GM23338 (cell line): ENCODE results near the gene SDHD.

Experiments used
- CREB1 ChIP-seq: fragments of 250-450 bp; sonication (Bioruptor Pico); IDR thresholded peaks from 2 replicates; pipeline ENCODE4 v1.5.0; 2020; ENCODE audit warnings: low read depth, mild to moderate bottlenecking, moderate library complexity
- EZH2 ChIP-seq: fragments of 200-600 bp; sonication (generic); IDR thresholded peaks from one replicate; pipeline ENCODE4 v1.8.0; 2017; ENCODE audit warnings: antibody characterized with exemption, mild to moderate bottlenecking, low read depth; ENCODE audit not compliant: unreplicated experiment
- EZH2phosphoT487 ChIP-seq: fragments of 200-600 bp; sonication (generic); IDR thresholded peaks from one replicate; pipeline ENCODE4 v1.8.1; 2018; ENCODE audit warnings: antibody characterized with exemption; ENCODE audit not compliant: unreplicated experiment
- JUNB ChIP-seq: IDR thresholded peaks from one replicate; pipeline ENCODE4 v1.6.1; 2016; ENCODE audit warnings: antibody characterized with exemption; ENCODE audit not compliant: unreplicated experiment
- NANOG ChIP-seq: IDR thresholded peaks from 2 replicates; pipeline ENCODE4 v1.6.1; 2016; ENCODE audit warnings: antibody characterized with exemption, borderline replicate concordance
- POLR2AphosphoS5 ChIP-seq: IDR thresholded peaks from 2 replicates; pipeline ENCODE4 v1.6.1; 2016; ENCODE audit warnings: antibody characterized with exemption, low read depth
- ZNF114 ChIP-seq: fragments of 250-450 bp; sonication (Bioruptor Pico); IDR thresholded peaks from 2 replicates; pipeline ENCODE4 v1.5.0; 2020; ENCODE audit warnings: mild to moderate bottlenecking, moderate library complexity
- ZNF331 ChIP-seq: fragments of 250-450 bp; sonication (Bioruptor Pico); IDR thresholded peaks from 2 replicates; pipeline ENCODE4 v1.5.0; 2020; ENCODE audit warnings: low read depth, mild to moderate bottlenecking, moderate library complexity
- TF ChIP-seq, protein P1 (sequence below), 2 experiments: fragments of 200-600 bp in 1 of 2; sonication (generic) in 1 of 2; conservative IDR thresholded peaks; 2 replicates each; pipeline versions ENCODE4 v1.5.1 to v1.6.1; 2016 to 2017; ENCODE audit warnings: antibody characterized with exemption in 2 of 2, low read depth in 2 of 2, mild to moderate bottlenecking in 2 of 2, moderate library complexity in 1 of 2
- TF ChIP-seq, protein P2 (sequence below): IDR thresholded peaks from one replicate; pipeline ENCODE4 v1.6.1; 2018; ENCODE audit warnings: antibody characterized with exemption; ENCODE audit not compliant: unreplicated experiment
- TF ChIP-seq, protein P3 (sequence below): IDR thresholded peaks from 2 replicates; pipeline ENCODE4 v1.6.1; 2016; ENCODE audit warnings: antibody characterized with exemption

DNA sequence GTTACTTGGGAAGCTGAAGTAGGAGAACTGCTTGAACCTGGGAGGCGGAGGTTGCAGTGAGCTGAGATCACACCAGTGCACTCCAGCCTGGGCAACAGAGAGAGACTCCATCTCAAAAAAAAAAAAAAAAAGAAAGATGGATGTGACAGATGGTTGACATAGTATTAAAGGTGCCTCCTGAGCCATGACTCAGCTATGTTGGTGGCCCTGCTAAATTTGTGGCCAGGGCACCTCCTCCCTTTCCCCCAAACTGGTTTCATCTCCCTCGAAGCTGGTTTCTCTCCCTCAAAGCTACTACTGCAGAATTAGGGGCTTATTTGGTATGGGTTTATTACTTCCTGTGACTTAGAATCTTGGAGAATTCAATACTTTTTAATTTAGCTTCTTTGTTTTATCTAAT, 31.5 kb downstream of the SDHD start:
- TF ChIP-seq, protein P1, sequence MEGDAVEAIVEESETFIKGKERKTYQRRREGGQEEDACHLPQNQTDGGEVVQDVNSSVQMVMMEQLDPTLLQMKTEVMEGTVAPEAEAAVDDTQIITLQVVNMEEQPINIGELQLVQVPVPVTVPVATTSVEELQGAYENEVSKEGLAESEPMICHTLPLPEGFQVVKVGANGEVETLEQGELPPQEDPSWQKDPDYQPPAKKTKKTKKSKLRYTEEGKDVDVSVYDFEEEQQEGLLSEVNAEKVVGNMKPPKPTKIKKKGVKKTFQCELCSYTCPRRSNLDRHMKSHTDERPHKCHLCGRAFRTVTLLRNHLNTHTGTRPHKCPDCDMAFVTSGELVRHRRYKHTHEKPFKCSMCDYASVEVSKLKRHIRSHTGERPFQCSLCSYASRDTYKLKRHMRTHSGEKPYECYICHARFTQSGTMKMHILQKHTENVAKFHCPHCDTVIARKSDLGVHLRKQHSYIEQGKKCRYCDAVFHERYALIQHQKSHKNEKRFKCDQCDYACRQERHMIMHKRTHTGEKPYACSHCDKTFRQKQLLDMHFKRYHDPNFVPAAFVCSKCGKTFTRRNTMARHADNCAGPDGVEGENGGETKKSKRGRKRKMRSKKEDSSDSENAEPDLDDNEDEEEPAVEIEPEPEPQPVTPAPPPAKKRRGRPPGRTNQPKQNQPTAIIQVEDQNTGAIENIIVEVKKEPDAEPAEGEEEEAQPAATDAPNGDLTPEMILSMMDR (conservative IDR thresholded peaks at IDR 0.05; ENCODE audit: low read depth in 2 of 2): no peak
- TF ChIP-seq EZH2phosphoT487 (no peak), POLR2AphosphoS5 (no peak), EZH2 (no peak), CREB1 (CRISPR knock-in tag) (no peak), ZNF114 (CRISPR knock-in tag) (no peak), NANOG (no peak), JUNB (no peak), ZNF331 (no peak)
- TF ChIP-seq, protein P2, sequence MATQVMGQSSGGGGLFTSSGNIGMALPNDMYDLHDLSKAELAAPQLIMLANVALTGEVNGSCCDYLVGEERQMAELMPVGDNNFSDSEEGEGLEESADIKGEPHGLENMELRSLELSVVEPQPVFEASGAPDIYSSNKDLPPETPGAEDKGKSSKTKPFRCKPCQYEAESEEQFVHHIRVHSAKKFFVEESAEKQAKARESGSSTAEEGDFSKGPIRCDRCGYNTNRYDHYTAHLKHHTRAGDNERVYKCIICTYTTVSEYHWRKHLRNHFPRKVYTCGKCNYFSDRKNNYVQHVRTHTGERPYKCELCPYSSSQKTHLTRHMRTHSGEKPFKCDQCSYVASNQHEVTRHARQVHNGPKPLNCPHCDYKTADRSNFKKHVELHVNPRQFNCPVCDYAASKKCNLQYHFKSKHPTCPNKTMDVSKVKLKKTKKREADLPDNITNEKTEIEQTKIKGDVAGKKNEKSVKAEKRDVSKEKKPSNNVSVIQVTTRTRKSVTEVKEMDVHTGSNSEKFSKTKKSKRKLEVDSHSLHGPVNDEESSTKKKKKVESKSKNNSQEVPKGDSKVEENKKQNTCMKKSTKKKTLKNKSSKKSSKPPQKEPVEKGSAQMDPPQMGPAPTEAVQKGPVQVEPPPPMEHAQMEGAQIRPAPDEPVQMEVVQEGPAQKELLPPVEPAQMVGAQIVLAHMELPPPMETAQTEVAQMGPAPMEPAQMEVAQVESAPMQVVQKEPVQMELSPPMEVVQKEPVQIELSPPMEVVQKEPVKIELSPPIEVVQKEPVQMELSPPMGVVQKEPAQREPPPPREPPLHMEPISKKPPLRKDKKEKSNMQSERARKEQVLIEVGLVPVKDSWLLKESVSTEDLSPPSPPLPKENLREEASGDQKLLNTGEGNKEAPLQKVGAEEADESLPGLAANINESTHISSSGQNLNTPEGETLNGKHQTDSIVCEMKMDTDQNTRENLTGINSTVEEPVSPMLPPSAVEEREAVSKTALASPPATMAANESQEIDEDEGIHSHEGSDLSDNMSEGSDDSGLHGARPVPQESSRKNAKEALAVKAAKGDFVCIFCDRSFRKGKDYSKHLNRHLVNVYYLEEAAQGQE: no peak
- TF ChIP-seq, protein P3, sequence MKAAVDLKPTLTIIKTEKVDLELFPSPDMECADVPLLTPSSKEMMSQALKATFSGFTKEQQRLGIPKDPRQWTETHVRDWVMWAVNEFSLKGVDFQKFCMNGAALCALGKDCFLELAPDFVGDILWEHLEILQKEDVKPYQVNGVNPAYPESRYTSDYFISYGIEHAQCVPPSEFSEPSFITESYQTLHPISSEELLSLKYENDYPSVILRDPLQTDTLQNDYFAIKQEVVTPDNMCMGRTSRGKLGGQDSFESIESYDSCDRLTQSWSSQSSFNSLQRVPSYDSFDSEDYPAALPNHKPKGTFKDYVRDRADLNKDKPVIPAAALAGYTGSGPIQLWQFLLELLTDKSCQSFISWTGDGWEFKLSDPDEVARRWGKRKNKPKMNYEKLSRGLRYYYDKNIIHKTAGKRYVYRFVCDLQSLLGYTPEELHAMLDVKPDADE: no peak
